ENCODE results near the gene LCE2A. TPM values are rescaled to one million over a fixed set of nuclear protein-coding genes. Genes with fewer than 3 reads are reported as not detected.
"Not testable (repeated sequence)": the region's sequence is repeated elsewhere in the genome, so short reads cannot be mapped to it uniquely, and the experiment has no call there.

LCE2A gene
- total and polyA plus RNA-seq, 8 donors = not detected

DNA sequence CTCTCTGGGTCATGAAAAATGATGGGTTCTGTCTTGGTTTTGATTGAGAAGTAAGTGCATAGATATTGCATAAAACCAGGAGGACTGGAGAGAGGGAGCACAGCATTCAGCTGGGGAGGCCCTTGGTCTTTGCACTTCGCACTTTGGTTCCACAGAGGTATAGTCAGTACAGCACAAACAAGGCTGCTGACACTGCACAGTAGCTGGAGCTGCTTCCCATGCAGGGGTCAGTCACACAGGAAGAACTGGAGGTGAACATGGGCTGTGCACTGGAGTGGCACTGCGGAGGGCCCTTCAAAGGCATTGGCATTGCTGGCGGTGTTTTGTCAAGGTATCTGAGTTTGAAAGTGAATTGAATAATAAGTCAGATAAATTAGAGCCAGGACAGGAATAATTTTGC is 39.5 kb upstream of the LCE2A start:
- TF ChIP-seq, protein P1, sequence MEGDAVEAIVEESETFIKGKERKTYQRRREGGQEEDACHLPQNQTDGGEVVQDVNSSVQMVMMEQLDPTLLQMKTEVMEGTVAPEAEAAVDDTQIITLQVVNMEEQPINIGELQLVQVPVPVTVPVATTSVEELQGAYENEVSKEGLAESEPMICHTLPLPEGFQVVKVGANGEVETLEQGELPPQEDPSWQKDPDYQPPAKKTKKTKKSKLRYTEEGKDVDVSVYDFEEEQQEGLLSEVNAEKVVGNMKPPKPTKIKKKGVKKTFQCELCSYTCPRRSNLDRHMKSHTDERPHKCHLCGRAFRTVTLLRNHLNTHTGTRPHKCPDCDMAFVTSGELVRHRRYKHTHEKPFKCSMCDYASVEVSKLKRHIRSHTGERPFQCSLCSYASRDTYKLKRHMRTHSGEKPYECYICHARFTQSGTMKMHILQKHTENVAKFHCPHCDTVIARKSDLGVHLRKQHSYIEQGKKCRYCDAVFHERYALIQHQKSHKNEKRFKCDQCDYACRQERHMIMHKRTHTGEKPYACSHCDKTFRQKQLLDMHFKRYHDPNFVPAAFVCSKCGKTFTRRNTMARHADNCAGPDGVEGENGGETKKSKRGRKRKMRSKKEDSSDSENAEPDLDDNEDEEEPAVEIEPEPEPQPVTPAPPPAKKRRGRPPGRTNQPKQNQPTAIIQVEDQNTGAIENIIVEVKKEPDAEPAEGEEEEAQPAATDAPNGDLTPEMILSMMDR (IDR thresholded peaks at IDR 0.05) = no peak
- ATAC-seq (no peak), FAIRE-seq (no peak), DNase-seq (no peak)
- Histone ChIP-seq H3K27me3 (no peaks in the 10 kb centered on the region), H3K4me1 (no peaks in the 10 kb centered on the region), H3K4me3 (no peak overlapping the region), H3K36me3 (no peaks in the 10 kb centered on the region), H3K27ac (no peak overlapping the region), H3K9me3 (no peaks in the 10 kb centered on the region)
- 92% methylated on average over 3 of the region's 3 CpGs for WGBS, 2 donors
- intact Hi-C loops (cut with DNase I) = no loop called here

DNA sequence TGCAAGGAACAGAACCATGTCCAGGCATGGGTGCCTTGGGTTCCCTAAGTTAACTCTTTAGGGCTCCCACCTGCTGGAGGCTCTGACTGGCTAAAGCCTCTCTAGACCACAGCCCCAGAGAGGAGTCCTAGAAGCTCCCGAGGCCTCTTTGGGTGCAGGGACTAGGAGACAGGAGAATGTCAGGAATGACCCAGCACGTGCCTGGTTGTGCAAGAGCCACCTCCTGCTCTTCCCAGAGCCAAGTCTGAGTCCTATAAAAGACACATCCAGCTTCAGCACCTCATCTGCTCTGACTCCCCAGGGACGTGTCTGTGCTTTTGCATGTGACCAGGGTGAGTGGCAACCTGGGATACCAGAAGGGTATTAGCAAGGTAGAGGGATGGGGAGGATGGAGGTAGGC is 35.0 kb upstream of the LCE2A start, which contains the start of gene LCE2D:
Gene LCE2D (plus strand): TSS at position 283 of the 400 bp plus-strand sequence. CDS start 726 bp downstream, outside the sequence.
- H3K4me3 ChIP-seq = no peak within 1 kb of the TSS
- no peaks in the 10 kb centered on the region for H3K36me3 ChIP-seq
- FAIRE-seq = no peak
- no peaks in the 10 kb centered on the region for H3K4me1 ChIP-seq
- H3K27ac ChIP-seq = no peak within 1 kb of the TSS
- H3K27me3 ChIP-seq = no peaks in the 10 kb centered on the region
- TF ChIP-seq, protein P1 (IDR thresholded peaks at IDR 0.05) = no peak
- 45 to 46% methylated on average over 3 of the region's 3 CpGs for WGBS, 2 donors
- DNase-seq = no peak
- no peak for ATAC-seq
- intact Hi-C loops (cut with DNase I) = no loop called here
- H3K9me3 ChIP-seq = no peaks in the 10 kb centered on the region

DNA sequence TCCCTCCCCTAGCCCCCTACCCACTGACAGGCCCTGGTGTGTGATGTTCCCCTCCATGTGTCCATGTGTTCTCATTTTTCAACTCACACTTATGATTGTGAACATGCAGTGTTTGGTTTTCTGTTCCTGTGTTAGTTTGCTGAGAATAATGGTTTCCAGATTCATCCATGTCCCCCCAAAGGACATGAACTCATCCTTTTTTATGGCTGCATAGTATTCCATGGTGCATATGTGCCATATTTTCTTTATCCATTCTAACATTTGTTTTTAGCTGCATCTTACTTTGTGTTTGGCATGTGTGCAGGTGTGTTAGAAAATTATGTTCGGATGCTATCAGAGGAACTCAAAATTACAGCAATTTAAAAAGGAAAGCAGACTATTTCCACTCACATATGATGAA is 32.0 kb upstream of the LCE2A start:
- WGBS, 2 donors = 72 to 77% methylated on average over 1 of the region's 1 CpG
- DNase-seq; H3K27me3 ChIP-seq; H3K36me3 ChIP-seq; H3K9me3 ChIP-seq; H3K4me3 ChIP-seq; intact Hi-C loops (cut with DNase I); ATAC-seq; FAIRE-seq; H3K27ac ChIP-seq; H3K4me1 ChIP-seq: not testable (repeated sequence)

DNA sequence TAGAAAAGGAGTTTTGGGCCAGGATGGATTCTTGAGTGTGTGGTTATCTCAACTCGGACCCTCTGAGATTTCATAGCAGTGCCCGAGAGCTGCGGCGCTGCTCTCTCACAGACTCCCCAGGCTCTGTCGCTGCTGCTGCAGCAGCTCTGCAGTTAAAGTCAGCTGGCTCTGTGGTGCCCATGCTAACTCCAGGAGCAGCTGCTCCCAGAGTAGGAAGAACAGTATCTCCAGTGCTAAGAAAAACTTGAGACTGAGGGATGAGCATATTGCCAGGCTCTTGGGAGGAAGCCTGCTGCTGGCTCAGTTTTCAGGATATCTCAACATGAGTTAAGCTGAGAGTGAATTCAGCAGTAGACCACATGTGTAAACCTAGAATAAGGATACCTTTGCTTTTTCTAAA is 30.5 kb upstream of the LCE2A start:
- Histone ChIP-seq H3K27ac (no peak overlapping the region), H3K4me3 (no peak overlapping the region), H3K36me3 (no peaks in the 10 kb centered on the region), H3K4me1 (no peaks in the 10 kb centered on the region), H3K9me3 (no peaks in the 10 kb centered on the region), H3K27me3 (no peaks in the 10 kb centered on the region)
- no peak for FAIRE-seq
- DNase-seq = no peak
- TF ChIP-seq, protein P1 (IDR thresholded peaks at IDR 0.05) = no peak
- 75 to 78% methylated on average over 5 of the region's 5 CpGs for WGBS, 2 donors
- ATAC-seq = no peak
- intact Hi-C loops (cut with DNase I) = no loop called here

DNA sequence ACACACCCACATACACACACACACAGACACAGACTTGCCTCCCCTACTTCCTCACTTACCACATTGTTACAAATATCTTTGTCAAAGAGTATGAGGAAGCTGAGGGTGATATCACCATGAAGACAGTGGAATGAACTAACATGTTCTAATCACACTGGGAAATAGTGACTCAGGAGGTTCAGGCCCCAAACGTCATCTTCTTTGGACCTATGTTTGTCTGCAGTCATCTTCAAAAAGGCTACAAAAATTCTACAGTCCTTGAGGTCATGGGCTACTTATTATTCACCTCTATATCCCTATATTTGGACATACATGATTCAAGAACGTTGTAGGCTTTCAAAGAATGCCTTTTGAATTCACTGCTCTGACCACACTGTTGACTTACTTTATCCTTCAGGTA is 25.1 kb upstream of the LCE2A start:
- WGBS, 2 donors = 33 to 37% methylated on average over 2 of the region's 2 CpGs
- no peaks in the 10 kb centered on the region for H3K27me3 ChIP-seq
- no peak for FAIRE-seq

DNA sequence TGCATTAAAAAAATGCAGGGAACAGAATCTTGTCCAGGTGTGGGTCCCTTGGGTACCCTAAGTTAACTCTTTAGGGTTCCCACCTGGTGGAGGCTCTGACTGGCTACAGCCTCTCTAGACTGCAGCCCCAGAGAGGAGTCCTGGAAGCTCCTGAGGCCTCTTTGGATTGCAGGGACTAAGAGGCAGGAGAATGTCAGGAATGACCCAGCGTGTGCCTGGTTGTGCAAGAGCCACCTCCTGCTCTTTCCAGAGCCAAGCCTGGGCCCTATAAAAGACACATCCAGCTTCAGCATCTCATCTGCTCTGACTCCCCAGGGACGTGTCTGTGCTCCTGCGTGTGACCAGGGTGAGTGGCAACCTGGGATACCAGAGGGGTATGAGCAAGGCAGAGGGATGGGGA is 23.2 kb upstream of the LCE2A start, which contains the start of gene LCE2C:
Gene LCE2C (plus strand): TSS at position 297 of the 400 bp plus-strand sequence. CDS start 737 bp downstream, outside the sequence.
- intact Hi-C loops (cut with DNase I); H3K4me1 ChIP-seq; ATAC-seq; FAIRE-seq; H3K9me3 ChIP-seq; H3K4me3 ChIP-seq; H3K36me3 ChIP-seq; DNase-seq; H3K27me3 ChIP-seq; H3K27ac ChIP-seq: not testable (repeated sequence)
- 65 to 68% methylated on average over 2 to 3 of the region's 3 CpGs for WGBS, 2 donors

More for the DNA sequence above, 25.1 kb upstream of the LCE2A start:
- Histone ChIP-seq H3K36me3 (no peaks in the 10 kb centered on the region), H3K4me1 (no peaks in the 10 kb centered on the region), H3K27ac (no peak overlapping the region), H3K9me3 (no peaks in the 10 kb centered on the region), H3K4me3 (no peak overlapping the region)
- ATAC-seq (no peak), DNase-seq (no peak)
- intact Hi-C loops (cut with DNase I) = no loop called here
- TF ChIP-seq, protein P1 (IDR thresholded peaks at IDR 0.05) = no peak

Data from pancreas (tissue), 10 donors.